HG03432 (cell line): ENCODE measurements around the gene HMG20A.

ENCODE experiments used
- ATAC-seq: cut with Tn5 transposase; IDR thresholded peaks from one replicate; pipeline ENCODE4 v1.9.1; 2021; ENCODE audit warnings: mild to moderate bottlenecking, moderate library complexity; ENCODE audit not compliant: unreplicated experiment

The HMG20A gene

DNA sequence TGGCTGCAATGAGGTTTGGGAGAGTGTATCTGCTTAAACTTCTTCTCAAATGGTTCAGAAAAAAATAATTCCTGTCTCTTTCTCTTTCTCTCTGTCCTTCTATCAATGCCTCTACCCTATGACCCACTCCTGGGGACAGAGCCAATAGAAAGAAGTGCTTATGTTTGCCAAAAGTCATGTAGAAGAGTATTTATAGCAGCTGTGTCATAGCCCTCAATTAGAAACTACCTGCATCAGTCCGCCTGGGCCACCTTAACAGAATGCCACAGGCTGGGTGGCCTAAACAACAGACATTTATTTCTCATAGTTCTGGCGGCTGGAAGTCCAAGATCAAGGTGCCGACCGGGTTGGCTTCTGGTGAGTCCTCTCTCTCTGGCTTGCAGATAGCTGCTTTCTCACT, 92.5 kb downstream of the HMG20A start:
- no peak for ATAC-seq

DNA sequence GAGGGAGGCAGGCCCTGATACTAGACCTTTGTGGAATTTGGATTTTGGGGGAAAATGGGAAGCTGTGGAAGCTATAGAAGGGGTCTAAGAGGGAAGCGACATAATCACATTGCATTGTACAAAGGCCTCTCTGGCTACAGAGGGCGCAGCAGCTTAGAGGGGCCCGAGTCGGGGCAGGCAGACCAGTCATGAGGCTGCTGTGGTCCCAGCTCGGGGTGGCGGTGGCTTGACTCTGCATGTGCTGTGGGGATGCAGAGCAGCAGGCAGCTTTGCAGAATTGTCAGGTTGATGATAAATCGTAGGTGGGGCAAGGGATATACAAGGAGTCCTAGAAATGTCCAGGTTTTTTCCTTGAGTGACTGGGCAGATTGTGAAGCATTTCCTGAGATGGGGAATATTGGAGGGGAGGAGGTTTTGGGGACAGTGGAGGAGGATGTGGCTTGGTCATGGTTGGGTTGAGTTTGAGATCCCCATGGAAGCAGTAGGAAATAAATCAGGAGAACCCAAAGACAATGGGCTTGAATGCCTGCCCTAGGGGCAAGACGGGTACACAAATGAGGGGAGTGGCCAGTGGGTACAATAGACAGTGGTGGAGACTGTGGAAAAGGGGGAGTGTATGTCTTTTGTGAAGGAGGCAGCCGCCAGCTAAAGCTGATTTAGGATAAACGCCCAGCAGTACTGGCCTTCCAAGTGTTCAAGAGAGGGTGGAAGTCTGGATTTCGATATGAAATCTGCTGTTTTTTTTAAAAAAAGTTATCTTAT, 94.1 kb downstream of the HMG20A start:
- ATAC-seq: no peak

DNA sequence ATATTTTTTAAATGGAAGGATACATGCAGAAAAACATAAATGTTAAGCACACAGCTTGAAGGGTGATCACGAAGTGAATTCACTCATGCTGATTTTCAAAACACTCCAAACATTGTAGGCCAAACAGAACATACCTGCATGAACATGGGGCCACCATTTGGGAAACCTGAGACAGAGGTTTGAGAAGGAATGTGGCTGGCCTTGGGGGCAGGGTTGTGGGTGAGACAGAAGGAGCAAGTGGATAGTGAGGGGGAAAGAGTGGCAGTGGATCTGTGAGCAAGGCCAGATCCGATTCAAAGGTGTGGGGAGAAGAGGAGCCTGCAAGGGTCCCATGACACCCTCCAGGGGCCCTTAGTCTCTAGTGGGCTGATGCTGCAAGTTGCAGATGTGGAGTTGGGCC, 94.9 kb downstream of the HMG20A start:
- no peak for ATAC-seq

DNA sequence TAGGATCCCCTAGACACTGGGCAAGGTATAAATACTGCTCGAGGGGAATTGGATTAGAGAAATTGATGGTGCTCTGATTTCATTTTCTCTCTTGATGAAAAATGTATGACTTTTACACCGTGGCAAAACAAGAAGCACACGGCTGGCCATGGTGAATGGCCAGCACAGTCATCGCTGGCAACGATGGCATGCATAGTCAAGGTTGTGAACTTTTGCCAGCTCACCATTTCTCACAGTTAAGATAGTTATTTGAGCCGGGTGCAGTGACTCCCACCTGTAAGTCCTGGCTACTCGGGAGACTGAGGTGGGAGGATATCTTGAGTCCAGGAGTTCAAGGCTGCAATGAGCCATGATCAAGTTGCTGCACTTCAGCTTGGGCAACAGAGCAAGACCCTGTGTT, 95.4 kb downstream of the HMG20A start:
- no peak for ATAC-seq

DNA sequence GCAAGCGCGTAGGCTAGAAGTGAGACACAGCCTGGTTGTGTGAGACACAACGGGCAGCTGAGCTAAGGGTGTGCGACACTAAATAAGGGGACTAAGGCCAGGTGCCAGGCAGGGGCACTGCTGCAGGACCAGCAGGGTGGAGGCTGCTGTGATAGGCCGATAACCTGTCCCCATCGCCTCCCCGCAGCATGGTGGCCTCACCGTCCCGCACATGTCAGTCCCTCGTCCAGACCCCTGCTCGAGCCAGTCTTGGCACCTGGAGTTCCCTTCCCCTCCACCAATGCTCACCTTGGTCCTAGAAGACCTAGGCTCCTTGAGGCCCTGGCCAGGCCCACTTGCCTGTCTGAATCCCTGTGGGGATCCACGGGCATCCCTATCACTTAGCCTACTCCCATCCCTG, 96.1 kb downstream of the HMG20A start:
- no peak for ATAC-seq

DNA sequence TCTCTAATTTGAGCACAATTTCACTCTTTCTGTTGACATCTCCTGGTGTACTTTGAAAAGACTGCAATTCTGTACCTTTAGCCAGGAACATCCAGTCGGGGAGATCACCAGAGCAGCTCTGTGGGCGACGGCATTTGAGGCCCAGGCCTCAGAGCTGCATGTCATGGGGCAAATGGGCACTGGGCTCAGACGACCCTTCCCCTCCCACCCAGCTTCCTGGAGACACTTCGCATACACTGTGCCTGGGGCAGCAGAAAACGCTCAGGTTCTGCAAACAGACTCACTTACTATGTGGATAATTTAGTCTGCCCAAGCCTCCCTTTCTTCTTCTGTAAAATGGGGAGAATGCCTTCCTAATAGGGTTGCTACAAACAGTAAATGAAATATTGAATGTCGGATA, 96.9 kb downstream of the HMG20A start:
- ATAC-seq: no peak

DNA sequence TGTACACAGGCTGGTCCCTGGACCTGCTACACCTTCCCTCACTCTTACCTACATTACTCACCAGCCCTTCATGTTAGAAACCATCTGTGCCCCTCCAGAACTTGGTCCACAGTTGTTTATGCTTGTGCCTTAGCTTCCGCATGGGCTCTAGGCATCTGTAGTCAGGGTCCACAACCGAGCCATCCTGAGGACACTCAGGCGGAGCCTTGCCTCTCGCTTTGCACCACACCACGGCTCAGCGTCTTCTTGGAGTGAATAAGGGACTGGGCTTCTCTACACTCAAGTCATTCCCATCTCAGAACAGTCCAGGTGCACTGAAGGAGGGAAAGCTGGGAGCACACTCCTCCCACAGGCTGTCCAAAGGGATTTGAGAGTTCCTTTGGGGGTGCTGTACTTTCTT, 97.8 kb downstream of the HMG20A start:
- ATAC-seq: no peak

DNA sequence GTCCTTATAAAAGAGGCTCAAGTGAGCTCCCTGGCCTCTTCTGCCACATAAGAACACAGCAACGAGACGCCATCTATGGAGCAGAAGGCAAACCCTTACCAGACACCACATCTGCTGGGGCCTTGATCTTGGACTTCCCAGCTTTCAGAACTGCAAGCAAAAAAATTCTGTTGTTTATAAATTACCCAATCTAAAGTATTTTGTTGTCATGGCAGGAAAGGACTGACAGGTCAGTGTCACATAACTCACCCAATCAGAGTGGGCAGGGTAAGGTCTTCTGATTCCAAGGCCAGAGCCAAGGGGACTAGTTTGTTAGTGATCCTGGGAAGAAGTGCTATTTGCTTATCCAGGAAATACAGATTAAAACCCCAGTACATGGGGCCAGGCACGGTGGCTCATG, 98.9 kb downstream of the HMG20A start:
- no peak for ATAC-seq

DNA sequence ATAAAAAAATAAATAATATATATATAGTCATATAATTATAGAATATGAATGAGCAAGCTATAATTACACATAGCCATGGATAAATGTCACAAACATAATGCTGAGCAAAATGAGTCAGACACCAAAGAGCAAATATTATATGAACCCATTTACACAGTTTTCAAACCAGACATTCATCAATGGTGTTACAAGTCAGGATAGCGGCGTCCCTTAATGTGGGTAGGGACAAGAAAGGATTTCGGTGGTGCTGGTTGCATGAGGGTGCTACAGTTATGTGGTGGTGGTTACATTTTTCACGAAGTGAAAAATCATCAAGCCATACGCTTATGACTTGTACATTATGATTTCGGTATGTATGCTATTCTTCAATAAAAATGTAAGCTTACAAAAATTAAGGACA, 100.5 kb downstream of the HMG20A start:
- no peak for ATAC-seq

DNA sequence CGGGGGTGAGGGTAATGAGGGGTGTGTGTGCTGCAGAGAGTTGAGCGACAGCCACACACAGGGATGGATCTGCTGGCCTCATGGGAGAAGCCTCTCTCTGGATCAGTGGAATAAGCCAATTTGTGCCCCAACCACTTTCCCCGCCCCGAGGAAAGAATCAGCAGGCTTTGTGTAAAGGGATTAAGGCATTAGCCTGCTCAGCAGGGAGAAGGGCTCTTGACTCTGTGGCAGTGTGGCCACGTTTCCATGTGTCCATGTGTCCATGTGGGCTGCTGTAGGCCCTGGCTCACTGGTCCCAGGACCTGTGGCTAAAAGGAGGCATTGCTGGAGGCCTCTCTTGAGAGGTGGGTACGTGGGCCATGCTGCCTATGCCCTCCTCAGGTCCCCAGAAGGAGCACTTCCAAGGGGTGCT, 104.7 kb downstream of the HMG20A start:
- ATAC-seq: no peak

DNA sequence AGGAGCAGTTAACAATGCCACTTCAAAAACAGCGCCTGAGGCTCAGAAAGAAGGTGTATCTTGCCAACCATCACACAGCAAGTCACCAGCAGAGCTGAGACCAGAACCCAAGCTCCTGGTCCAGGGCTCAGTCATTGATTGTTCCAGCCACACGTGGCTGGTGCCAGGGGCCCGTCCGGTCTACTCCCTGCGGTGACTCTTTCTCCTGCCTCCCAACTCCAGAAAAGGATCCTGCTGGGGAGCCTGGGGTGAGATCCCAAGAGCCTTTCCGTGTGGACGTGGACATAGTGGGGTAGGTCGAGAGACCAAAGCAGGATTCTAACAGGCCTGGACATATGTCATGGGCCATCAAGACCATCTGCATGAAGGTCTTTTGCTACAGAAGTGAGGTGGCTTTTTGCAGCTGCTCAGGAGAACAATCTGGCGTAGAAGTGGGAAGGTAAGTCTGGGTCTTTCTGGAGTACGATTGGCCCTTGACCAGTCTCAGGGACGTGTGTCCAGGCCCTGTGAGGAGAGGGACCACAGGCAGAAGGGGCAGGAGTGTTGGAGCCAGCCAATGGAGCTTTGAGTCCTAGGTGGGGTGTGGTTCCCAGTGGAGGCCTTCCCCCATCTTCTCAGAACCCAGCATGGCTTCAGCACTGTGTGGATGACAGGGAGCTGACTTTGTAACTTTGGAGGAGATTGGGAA, 105.4 kb downstream of the HMG20A start:
- ATAC-seq: no peak

DNA sequence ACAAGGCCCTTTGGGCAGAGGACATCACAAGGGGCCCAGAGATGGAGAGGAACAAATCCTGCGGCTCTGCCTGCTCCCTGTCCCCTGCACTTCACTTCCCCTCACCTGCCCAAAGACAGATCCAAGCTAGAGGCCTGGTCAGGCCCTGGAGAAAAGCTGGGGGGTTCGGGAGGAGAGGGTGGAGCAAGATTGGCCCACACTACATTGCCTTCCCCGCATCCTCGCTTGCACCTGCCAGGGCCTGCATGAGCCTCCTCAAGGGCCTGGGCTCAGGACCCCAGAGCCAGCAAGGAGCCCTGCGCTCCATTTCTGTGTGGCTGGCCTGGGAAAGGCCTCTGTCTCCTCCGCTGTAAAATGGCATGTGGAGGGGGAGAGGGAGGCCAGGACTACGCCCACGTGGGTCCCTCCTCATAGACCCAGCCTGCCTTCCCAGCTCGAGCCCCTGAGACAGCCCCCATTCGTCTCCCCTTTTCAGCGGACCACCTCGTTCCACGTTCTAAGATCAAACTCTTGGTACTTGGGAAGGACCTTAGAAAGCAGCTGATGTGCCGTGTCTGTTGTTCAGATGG, 106.0 kb downstream of the HMG20A start:
- no peak for ATAC-seq

DNA sequence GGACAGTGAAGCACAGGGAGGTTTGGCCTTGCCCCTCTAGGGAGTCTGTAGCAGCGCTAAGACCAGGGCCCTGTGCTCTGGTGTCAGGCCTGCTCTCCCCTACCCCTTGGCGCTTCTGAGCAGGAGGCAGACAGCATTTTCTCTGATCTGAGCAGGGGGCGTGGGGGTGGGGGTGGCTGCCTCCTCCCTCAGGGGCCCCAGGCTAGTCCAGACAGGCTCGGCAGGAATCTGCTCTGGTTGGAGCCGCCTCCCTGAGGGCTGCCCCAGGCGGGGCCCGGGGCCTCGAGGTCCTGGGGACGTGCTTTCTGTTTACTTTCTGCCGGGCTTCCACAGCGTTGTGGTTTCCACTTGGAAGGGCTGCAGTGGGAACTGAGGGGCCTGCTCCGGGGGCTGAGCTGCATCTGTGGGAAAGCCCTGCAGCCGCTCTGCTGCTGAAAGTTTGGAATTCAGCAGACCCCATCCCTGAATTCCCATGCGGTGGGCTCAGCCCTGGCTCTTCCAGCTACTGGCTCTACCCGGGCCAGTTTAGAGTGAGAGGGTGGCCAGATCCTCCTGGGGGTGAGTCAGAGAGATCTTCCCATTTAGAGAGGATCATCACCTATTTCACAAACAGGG, 106.6 kb downstream of the HMG20A start:
- no peak for ATAC-seq

DNA sequence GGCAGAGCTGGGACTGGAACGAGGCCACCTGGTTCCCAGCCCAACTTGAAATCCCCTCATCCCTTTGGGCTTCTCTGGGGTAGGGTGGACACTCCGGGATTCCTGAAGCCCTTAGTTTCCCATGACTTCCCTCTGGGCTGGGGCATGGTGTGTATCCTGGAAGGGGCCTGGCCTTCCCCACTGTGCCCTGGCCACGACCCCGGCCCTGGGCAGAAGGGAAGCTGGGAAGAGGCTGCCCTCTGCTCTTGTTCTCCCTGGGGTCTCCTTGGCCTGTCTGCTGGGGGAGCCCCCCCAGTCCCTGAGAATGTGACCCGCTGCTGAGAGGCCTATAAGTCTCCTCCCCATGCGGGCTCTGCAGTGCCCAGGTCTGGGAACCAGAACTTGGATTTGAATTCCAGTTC, 107.1 kb downstream of the HMG20A start:
- ATAC-seq: no peak

DNA sequence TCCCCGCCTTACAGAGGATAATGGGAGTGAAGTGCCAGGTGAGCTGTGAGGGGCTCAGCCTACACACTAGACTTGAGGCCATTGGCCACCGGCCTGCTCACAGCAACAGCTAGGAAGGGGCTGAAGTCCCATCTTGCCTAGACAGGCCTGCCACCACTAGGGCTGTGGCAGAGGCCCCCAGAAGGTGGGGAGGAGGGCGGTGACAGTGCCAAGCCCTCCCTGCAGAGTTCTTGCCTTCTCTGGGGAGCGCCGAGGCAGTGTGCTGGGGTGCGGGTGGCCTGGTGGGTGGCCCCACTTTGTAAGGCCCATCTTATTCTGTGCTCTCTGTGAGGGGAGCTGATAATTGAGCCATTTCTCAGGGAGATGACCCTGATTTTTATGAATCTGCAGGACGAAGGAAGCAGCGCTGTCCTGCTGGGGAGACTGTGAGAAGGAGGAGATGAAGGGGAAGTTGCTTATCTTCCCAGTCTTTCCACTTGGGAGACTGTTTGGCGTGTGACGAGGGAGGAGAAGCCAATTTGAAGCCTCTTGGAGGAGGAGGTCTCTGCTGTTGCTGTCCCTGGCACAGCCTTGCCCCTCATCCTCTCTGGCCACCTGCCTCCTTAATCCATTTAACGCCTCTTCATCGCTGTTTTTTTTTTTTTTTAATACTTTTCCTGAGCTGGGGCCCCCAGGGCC, 107.7 kb downstream of the HMG20A start:
- ATAC-seq: no peak

DNA sequence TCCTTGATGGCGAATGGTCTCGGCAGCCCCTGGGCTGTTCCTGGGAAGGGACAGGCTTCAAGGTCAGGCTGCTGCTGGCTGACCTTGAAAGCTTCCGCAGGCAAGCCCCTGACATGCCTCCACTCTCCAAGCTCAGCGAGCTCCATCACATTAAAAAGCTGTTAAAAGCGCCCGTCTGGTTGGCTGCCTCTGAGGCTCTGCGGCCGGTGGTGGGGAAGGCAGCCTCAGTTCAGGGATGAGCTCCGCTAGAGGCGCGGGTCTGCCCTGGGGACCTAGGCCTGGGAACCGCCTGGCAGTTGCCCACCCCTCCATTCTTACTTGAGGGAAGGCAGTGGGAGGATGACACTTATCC, 108.3 kb downstream of the HMG20A start:
- ATAC-seq: no peak

DNA sequence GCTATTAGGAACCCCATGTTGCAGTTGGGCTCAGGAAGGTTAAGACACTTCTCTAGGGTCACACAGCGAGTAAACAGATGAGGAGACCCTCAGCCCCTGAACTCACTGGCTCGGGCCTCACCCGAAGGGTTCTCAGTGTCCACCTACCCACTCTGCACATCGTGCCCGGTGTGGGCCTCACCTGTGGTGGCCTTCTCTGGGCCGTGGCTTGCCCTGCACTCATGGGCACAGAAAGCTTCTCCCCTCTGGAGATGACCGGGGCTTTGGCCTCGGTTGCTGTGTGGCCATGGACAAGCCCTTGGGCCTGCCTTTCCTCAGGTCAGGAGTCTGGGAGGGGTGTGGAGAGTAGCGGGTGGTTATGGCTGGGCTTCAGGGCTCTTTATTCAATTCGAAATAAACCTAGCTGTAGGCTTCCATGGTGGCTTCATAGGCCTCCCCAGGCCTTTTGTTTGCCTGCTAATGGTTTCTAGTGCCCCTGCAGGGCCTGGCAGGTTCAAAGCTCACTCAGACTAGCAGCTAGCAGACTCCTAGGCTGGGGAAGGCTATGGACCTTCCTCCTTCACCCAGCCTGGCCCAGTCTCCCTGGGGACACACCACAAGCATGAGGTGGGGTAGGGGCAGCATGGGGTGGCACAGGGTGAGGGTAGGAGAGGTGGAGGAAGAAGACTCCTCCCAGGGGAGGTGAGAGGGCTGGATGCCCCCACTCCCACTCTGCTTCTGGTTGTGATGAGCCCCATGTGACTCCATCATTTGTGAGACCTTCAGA, 108.9 kb downstream of the HMG20A start:
- no peak for ATAC-seq

DNA sequence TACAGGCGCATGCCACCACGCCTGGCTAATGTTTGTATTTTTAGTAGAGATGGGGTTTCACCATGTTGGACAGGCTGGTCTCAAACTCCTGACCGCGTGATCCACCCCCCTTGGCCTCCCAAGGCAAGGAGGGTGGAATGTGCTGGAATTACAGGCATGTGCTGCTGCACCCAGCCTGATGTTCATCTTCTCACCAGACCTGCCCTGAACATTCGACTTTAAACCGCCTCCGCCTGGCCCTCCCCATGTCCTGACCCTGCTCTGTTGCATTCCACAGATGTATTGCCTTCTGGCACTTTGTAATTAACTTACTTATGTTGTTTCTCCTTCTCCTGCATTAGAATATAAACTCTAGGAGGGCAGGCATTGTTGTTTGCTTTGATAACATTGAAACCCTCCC, 109.9 kb downstream of the HMG20A start:
- ATAC-seq: no peak

DNA sequence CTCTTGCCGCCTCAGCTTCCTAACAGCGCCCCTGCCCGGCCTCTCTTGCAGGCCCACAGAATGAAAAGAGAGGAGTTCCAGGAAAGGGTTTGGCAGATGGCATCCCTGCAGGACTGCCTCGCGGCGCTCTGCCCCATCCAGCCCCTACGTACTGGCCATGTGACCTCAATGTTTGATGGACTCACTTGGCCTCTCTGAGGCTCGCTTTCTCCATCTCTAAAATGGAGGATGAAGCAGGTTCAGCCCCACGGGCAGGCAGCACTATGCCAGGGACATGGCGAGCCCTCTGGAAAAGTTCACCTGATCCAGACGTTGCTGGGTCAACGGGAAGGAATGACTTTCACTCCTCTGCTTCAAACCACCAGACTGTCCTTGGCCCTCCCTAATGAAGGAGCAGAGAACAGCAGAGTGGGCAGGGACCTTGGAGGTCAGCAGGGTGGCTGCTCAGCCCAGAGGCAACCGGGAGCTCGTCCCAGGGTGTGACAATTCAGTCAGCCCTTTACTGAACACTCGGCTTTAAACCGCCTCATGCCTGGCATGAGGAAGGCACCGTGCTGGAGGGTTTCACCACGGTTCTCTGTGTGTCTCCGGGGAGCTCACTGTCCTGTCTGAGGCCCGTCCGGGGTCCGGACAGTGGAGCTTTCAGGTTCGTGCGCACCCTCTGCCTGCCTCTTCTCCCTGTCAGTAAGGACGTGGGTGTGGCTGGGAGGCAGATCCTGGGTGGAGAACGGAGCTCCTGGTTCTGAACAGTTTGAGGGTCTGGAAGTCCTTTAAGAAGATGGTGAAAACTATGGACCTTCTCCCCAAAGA, 110.7 kb downstream of the HMG20A start:
- ATAC-seq: no peak
